HepG2 (cell line): ENCODE data around the gene SAP130. TPM values are rescaled to one million over a fixed set of nuclear protein-coding genes. Genes with fewer than 3 reads are reported as not detected.
A peak's percentile ranks its signal among the peaks of the same experiment; 100 is the strongest.

ENCODE experiments used
- KLF13 ChIP-seq: sonication (generic); formaldehyde crosslinking; IDR thresholded peaks from 2 replicates; pipeline ENCODE4 v1.4.0; 2020; ENCODE audit warnings: mild to moderate bottlenecking, missing genetic modification reagents
- MBNL3 ChIP-seq: fragments of 250-450 bp; sonication (Bioruptor Pico); conservative IDR thresholded peaks from 2 replicates; pipeline ENCODE4 v1.8.0; 2022; ENCODE audit warnings: mild to moderate bottlenecking, inconsistent platforms
- SALL2 ChIP-seq: sonication (generic); formaldehyde crosslinking; IDR thresholded peaks from 2 replicates; pipeline ENCODE4 v1.8.1; 2023; ENCODE audit warnings: mild to moderate bottlenecking, missing genetic modification reagents, inconsistent platforms
- SRF ChIP-seq: IDR thresholded peaks from 2 replicates; pipeline ENCODE4 v1.6.1; 2011; ENCODE audit warnings: mild to moderate bottlenecking, low read depth, low read length, moderate library complexity
- TARDBP ChIP-seq: sonication (generic); formaldehyde crosslinking; IDR thresholded peaks from 2 replicates; pipeline ENCODE4 v1.8.0; 2022; ENCODE audit warnings: mild to moderate bottlenecking, missing genetic modification reagents
- ZNF549 ChIP-seq: sonication (generic); formaldehyde crosslinking; IDR thresholded peaks from 2 replicates; pipeline ENCODE4 v1.5.0; 2020; ENCODE audit warnings: missing genetic modification reagents
- polyA plus RNA-seq, 8 experiments: library from polyadenylated mRNA; depleted of rRNA in 3 of 8; stranded (reverse) in 7 of 8; unstranded in 1 of 8; fragments of >200 nt; fragmentation: Illumina TruSeq in 4 of 8; extraction: Trizol in 4 of 8; gene quantifications; 2 replicates each; pipeline versions ENCODE4 v1.2.1 to v1.2.3, GENCODE V29; 2011 to 2016; ENCODE audit warnings: low read depth in 4 of 8, missing spikeins in 1 of 8, mixed read lengths in 1 of 8; ENCODE audit not compliant: insufficient read depth in 1 of 8
- total RNA-seq, 5 experiments: library from RNA; depleted of rRNA; stranded (reverse); fragments of >200 nt; fragmentation: Illumina TruSeq; extraction: Trizol; gene quantifications; 2 replicates each; pipeline ENCODE4 v1.2.3, GENCODE V29; 2016; ENCODE audit warnings: low read depth in 1 of 5
- TF ChIP-seq, protein P1 (sequence below): sonication (generic); formaldehyde crosslinking; IDR thresholded peaks from 2 replicates; pipeline ENCODE4 v1.4.0; 2020; ENCODE audit warnings: missing genetic modification reagents, borderline replicate concordance
- TF ChIP-seq, protein P2 (sequence below): sonication (generic); formaldehyde crosslinking; IDR thresholded peaks from 2 replicates; pipeline ENCODE4 v1.4.0; 2020; ENCODE audit warnings: mild to moderate bottlenecking, missing genetic modification reagents, borderline replicate concordance
- TF ChIP-seq, protein P3 (sequence below): sonication (generic); formaldehyde crosslinking; IDR thresholded peaks from 2 replicates; pipeline ENCODE4 v1.4.0; 2020; ENCODE audit warnings: missing genetic modification reagents
- TF ChIP-seq, protein P4 (sequence below): sonication (generic); formaldehyde crosslinking; IDR thresholded peaks from 2 replicates; pipeline ENCODE4 v1.4.0; 2020; ENCODE audit warnings: missing genetic modification reagents
- TF ChIP-seq, protein P5 (sequence below): sonication (generic); formaldehyde crosslinking; IDR thresholded peaks from 2 replicates; pipeline ENCODE4 v1.8.0; 2022; ENCODE audit warnings: low read depth, missing genetic modification reagents

SAP130 gene
- total and polyA plus RNA-seq, 2 of the 13 experiments (the other 11 are each of a cell fraction or from before 2014, with no cell fraction given) = 11.1 to 18.6 TPM

DNA sequence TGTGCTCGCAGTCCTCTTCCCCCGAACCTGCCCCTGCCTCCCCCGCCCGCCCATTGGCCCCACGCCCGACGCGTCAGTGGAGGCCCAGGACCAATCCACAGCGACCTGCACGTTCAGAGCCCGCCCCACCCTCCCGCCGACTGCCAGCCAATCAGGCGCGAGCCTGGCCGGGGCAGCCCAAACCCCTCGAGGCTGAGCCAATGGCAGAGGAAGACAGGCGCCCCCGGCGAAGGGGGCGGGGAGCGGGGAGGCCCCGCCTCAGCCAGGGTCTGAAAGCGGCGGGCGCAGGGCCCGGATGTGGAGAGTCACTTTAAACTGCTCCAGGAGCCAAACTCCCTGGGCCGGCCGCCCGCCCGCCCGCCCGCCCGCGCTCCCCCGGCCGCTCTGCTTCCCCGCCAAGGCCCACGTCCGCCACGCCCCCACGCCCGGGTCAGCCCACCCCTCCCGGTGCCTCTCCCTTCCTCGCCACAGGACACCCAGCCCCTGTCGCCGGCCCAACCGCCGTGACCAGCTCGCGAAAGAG, 520 bp downstream of the SAP130 start (continued):
- TF ChIP-seq, protein P1, sequence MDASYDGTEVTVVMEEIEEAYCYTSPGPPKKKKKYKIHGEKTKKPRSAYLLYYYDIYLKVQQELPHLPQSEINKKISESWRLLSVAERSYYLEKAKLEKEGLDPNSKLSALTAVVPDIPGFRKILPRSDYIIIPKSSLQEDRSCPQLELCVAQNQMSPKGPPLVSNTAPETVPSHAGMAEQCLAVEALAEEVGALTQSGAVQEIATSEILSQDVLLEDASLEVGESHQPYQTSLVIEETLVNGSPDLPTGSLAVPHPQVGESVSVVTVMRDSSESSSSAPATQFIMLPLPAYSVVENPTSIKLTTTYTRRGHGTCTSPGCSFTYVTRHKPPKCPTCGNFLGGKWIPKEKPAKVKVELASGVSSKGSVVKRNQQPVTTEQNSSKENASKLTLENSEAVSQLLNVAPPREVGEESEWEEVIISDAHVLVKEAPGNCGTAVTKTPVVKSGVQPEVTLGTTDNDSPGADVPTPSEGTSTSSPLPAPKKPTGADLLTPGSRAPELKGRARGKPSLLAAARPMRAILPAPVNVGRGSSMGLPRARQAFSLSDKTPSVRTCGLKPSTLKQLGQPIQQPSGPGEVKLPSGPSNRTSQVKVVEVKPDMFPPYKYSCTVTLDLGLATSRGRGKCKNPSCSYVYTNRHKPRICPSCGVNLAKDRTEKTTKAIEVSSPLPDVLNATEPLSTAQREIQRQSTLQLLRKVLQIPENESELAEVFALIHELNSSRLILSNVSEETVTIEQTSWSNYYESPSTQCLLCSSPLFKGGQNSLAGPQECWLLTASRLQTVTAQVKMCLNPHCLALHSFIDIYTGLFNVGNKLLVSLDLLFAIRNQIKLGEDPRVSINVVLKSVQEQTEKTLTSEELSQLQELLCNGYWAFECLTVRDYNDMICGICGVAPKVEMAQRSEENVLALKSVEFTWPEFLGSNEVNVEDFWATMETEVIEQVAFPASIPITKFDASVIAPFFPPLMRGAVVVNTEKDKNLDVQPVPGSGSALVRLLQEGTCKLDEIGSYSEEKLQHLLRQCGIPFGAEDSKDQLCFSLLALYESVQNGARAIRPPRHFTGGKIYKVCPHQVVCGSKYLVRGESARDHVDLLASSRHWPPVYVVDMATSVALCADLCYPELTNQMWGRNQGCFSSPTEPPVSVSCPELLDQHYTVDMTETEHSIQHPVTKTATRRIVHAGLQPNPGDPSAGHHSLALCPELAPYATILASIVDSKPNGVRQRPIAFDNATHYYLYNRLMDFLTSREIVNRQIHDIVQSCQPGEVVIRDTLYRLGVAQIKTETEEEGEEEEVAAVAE (CRISPR knock-in tag) = 0 out of 2 replicates have a peak, but pooled peaks have one; percentile 28
- TF ChIP-seq SALL2 (0 out of 2 replicates have a peak, but pooled peaks have one; percentile 1), MBNL3 (CRISPR knock-in tag) (no peak), ZNF549 (CRISPR knock-in tag) (no peak), TARDBP (CRISPR knock-in tag) (no peak), KLF13 (CRISPR knock-in tag) (no peak), SRF (no peak)
- TF ChIP-seq, protein P2, sequence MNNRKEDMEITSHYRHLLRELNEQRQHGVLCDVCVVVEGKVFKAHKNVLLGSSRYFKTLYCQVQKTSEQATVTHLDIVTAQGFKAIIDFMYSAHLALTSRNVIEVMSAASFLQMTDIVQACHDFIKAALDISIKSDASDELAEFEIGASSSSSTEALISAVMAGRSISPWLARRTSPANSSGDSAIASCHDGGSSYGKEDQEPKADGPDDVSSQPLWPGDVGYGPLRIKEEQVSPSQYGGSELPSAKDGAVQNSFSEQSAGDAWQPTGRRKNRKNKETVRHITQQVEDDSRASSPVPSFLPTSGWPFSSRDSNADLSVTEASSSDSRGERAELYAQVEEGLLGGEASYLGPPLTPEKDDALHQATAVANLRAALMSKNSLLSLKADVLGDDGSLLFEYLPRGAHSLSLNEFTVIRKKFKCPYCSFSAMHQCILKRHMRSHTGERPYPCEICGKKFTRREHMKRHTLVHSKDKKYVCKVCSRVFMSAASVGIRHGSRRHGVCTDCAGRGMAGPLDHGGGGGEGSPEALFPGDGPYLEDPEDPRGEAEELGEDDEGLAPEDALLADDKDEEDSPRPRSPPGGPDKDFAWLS (CRISPR knock-in tag) = no peak
- TF ChIP-seq, protein P3, sequence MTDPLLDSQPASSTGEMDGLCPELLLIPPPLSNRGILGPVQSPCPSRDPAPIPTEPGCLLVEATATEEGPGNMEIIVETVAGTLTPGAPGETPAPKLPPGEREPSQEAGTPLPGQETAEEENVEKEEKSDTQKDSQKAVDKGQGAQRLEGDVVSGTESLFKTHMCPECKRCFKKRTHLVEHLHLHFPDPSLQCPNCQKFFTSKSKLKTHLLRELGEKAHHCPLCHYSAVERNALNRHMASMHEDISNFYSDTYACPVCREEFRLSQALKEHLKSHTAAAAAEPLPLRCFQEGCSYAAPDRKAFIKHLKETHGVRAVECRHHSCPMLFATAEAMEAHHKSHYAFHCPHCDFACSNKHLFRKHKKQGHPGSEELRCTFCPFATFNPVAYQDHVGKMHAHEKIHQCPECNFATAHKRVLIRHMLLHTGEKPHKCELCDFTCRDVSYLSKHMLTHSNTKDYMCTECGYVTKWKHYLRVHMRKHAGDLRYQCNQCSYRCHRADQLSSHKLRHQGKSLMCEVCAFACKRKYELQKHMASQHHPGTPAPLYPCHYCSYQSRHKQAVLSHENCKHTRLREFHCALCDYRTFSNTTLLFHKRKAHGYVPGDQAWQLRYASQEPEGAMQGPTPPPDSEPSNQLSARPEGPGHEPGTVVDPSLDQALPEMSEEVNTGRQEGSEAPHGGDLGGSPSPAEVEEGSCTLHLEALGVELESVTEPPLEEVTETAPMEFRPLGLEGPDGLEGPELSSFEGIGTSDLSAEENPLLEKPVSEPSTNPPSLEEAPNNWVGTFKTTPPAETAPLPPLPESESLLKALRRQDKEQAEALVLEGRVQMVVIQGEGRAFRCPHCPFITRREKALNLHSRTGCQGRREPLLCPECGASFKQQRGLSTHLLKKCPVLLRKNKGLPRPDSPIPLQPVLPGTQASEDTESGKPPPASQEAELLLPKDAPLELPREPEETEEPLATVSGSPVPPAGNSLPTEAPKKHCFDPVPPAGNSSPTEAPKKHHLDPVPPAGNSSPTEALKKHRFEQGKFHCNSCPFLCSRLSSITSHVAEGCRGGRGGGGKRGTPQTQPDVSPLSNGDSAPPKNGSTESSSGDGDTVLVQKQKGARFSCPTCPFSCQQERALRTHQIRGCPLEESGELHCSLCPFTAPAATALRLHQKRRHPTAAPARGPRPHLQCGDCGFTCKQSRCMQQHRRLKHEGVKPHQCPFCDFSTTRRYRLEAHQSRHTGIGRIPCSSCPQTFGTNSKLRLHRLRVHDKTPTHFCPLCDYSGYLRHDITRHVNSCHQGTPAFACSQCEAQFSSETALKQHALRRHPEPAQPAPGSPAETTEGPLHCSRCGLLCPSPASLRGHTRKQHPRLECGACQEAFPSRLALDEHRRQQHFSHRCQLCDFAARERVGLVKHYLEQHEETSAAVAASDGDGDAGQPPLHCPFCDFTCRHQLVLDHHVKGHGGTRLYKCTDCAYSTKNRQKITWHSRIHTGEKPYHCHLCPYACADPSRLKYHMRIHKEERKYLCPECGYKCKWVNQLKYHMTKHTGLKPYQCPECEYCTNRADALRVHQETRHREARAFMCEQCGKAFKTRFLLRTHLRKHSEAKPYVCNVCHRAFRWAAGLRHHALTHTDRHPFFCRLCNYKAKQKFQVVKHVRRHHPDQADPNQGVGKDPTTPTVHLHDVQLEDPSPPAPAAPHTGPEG (CRISPR knock-in tag) = peak; percentile 97
- TF ChIP-seq, protein P4, sequence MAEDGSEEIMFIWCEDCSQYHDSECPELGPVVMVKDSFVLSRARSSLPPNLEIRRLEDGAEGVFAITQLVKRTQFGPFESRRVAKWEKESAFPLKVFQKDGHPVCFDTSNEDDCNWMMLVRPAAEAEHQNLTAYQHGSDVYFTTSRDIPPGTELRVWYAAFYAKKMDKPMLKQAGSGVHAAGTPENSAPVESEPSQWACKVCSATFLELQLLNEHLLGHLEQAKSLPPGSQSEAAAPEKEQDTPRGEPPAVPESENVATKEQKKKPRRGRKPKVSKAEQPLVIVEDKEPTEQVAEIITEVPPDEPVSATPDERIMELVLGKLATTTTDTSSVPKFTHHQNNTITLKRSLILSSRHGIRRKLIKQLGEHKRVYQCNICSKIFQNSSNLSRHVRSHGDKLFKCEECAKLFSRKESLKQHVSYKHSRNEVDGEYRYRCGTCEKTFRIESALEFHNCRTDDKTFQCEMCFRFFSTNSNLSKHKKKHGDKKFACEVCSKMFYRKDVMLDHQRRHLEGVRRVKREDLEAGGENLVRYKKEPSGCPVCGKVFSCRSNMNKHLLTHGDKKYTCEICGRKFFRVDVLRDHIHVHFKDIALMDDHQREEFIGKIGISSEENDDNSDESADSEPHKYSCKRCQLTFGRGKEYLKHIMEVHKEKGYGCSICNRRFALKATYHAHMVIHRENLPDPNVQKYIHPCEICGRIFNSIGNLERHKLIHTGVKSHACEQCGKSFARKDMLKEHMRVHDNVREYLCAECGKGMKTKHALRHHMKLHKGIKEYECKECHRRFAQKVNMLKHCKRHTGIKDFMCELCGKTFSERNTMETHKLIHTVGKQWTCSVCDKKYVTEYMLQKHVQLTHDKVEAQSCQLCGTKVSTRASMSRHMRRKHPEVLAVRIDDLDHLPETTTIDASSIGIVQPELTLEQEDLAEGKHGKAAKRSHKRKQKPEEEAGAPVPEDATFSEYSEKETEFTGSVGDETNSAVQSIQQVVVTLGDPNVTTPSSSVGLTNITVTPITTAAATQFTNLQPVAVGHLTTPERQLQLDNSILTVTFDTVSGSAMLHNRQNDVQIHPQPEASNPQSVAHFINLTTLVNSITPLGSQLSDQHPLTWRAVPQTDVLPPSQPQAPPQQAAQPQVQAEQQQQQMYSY (CRISPR knock-in tag) = 0 out of 2 replicates have a peak, but pooled peaks have one; percentile 15
- TF ChIP-seq, protein P5, sequence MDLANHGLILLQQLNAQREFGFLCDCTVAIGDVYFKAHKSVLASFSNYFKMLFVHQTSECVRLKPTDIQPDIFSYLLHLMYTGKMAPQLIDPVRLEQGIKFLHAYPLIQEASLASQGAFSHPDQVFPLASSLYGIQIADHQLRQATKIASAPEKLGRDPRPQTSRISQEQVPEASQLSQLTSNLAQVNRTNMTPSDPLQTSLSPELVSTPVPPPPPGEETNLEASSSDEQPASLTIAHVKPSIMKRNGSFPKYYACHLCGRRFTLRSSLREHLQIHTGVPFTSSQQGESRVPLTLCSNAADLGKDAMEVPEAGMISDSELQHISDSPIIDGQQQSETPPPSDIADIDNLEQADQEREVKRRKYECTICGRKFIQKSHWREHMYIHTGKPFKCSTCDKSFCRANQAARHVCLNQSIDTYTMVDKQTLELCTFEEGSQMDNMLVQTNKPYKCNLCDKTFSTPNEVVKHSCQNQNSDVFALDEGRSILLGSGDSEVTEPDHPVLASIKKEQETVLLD (CRISPR knock-in tag) = 0 out of 2 replicates have a peak, but pooled peaks have one; percentile 43
